Measurements from ENCODE around the gene PRDX5. TPM values are rescaled to one million over a fixed set of nuclear protein-coding genes. Genes with fewer than 3 reads are reported as not detected.

PRDX5 gene
- total RNA-seq, 2 donors from 2014 or later = 235 to 289 TPM

GRCh38 chr11:64362339-64362738 is 44.4 kb downstream of the PRDX5 start:
- H3K4me3 Mint-ChIP-seq = no peak overlapping the region
- TF ChIP-seq, protein P1, sequence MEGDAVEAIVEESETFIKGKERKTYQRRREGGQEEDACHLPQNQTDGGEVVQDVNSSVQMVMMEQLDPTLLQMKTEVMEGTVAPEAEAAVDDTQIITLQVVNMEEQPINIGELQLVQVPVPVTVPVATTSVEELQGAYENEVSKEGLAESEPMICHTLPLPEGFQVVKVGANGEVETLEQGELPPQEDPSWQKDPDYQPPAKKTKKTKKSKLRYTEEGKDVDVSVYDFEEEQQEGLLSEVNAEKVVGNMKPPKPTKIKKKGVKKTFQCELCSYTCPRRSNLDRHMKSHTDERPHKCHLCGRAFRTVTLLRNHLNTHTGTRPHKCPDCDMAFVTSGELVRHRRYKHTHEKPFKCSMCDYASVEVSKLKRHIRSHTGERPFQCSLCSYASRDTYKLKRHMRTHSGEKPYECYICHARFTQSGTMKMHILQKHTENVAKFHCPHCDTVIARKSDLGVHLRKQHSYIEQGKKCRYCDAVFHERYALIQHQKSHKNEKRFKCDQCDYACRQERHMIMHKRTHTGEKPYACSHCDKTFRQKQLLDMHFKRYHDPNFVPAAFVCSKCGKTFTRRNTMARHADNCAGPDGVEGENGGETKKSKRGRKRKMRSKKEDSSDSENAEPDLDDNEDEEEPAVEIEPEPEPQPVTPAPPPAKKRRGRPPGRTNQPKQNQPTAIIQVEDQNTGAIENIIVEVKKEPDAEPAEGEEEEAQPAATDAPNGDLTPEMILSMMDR (conservative IDR thresholded peaks at IDR 0.05) = no peak
- peaks cover 3% of the 10 kb centered on the region for H3K4me1 ChIP-seq (ENCODE audit: control insufficient read depth, insufficient read depth, low read length)
- peaks cover 49% of the 10 kb centered on the region for H3K36me3 Mint-ChIP-seq (ENCODE audit: low read depth)
- H3K4me3 ChIP-seq (ENCODE audit: low read length) = no peak overlapping the region
- H3K9me3 Mint-ChIP-seq = no peaks in the 10 kb centered on the region
- H3K4me1 Mint-ChIP-seq = peaks cover 8% of the 10 kb centered on the region
- DNase-seq = no peak
- no peaks in the 10 kb centered on the region for H3K27me3 Mint-ChIP-seq (ENCODE audit: insufficient read depth)
- H3K9ac ChIP-seq (ENCODE audit: extremely low read depth, low read length, poor library complexity, severe bottlenecking) = no peak overlapping the region
- no peaks in the 10 kb centered on the region for H3K9me3 ChIP-seq (ENCODE audit: control insufficient read depth, low read length)
- H3K36me3 ChIP-seq (ENCODE audit: control insufficient read depth, insufficient read depth, low read length) = peaks cover 46% of the 10 kb centered on the region
- no peaks in the 10 kb centered on the region for H3K27me3 ChIP-seq (ENCODE audit: control insufficient read depth, insufficient read depth, low read length, poor library complexity, severe bottlenecking)
- WGBS, 2 experiments (ENCODE audit: insufficient coverage in 1 of 2, insufficient read length in 1 of 2) = 93 to 94% methylated on average over 6 to 10 of the region's 10 CpGs
- H3K27ac ChIP-seq (ENCODE audit: low read depth, low read length) = no peak overlapping the region
- H3K27ac Mint-ChIP-seq = no peak overlapping the region

- Histone ChIP-seq H3K9me3 (ENCODE audit: control insufficient read depth, low read length) (no peaks in the 10 kb centered on the region), H3K9ac (ENCODE audit: extremely low read depth, low read length, poor library complexity, severe bottlenecking) (no peak overlapping the region), H3K4me1 (ENCODE audit: control insufficient read depth, insufficient read depth, low read length) (no peaks in the 10 kb centered on the region), H3K27me3 (ENCODE audit: control insufficient read depth, insufficient read depth, low read length, poor library complexity, severe bottlenecking) (no peaks in the 10 kb centered on the region), H3K27ac (ENCODE audit: low read depth, low read length) (no peak overlapping the region), H3K4me3 (ENCODE audit: low read length) (no peak overlapping the region), H3K36me3 (ENCODE audit: control insufficient read depth, insufficient read depth, low read length) (peaks cover 52% of the 10 kb centered on the region)
- Mint-ChIP-seq H3K9me3 (no peaks in the 10 kb centered on the region), H3K27me3 (ENCODE audit: insufficient read depth) (no peaks in the 10 kb centered on the region), H3K4me3 (no peak overlapping the region), H3K4me1 (peaks cover 7% of the 10 kb centered on the region), H3K36me3 (ENCODE audit: low read depth) (peaks cover 63% of the 10 kb centered on the region), H3K27ac (no peak overlapping the region)
- TF ChIP-seq, protein P1 (conservative IDR thresholded peaks at IDR 0.05) = no peak
- no peak for DNase-seq
- whole genome bisulfite sequencing, 2 experiments (ENCODE audit: insufficient coverage in 1 of 2, insufficient read length in 1 of 2) = 83 to 95% methylated on average over 5 to 6 of the region's 6 CpGs
Observed at GRCh38 chr11:64364435-64364834, 46.5 kb downstream of the PRDX5 start.

DNA sequence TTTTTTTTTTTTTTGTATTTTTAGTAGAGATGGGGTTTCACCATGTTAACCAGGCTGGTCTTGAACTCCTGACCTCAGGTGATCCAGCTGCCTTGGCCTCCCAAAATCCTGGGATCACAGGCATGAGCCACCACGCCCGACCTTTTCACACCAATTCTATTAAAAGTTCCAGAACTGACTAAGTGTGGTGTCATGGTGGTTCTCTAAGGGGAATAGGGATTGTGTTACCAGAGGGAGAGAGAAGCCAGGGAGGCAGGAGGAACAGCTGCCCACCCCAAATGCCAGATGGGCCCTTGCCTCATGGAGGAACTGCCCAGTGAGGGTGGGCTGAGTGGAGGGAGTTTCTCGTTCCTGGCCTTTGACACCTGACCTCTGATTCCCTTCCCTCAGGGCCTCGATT is 47.0 kb downstream of the PRDX5 start:
- no peak for DNase-seq
- no peaks in the 10 kb centered on the region for H3K27me3 ChIP-seq (ENCODE audit: control insufficient read depth, insufficient read depth, low read length, poor library complexity, severe bottlenecking)
- no peak overlapping the region for H3K4me3 Mint-ChIP-seq
- 88% methylated on average over 4 of the region's 4 CpGs; no CpG with 5 or more reads in 1 of the 2 experiments for WGBS, 2 experiments (ENCODE audit: insufficient coverage in 1 of 2, insufficient read length in 1 of 2)
- H3K27me3 Mint-ChIP-seq (ENCODE audit: insufficient read depth) = no peaks in the 10 kb centered on the region
- no peak overlapping the region for H3K27ac ChIP-seq (ENCODE audit: low read depth, low read length)
- H3K36me3 Mint-ChIP-seq (ENCODE audit: low read depth) = peaks cover 66% of the 10 kb centered on the region
- peaks cover 2% of the 10 kb centered on the region for H3K4me1 Mint-ChIP-seq
- TF ChIP-seq, protein P1 (conservative IDR thresholded peaks at IDR 0.05) = no peak
- no peaks in the 10 kb centered on the region for H3K9me3 ChIP-seq (ENCODE audit: control insufficient read depth, low read length)
- peaks cover 55% of the 10 kb centered on the region for H3K36me3 ChIP-seq (ENCODE audit: control insufficient read depth, insufficient read depth, low read length)
- H3K4me1 ChIP-seq (ENCODE audit: control insufficient read depth, insufficient read depth, low read length) = no peaks in the 10 kb centered on the region
- H3K27ac Mint-ChIP-seq = no peak overlapping the region
- no peak overlapping the region for H3K9ac ChIP-seq (ENCODE audit: extremely low read depth, low read length, poor library complexity, severe bottlenecking)
- no peaks in the 10 kb centered on the region for H3K9me3 Mint-ChIP-seq
- H3K4me3 ChIP-seq (ENCODE audit: low read length) = no peak overlapping the region
